ENCODE measurements around the gene RABEP1.

DNA sequence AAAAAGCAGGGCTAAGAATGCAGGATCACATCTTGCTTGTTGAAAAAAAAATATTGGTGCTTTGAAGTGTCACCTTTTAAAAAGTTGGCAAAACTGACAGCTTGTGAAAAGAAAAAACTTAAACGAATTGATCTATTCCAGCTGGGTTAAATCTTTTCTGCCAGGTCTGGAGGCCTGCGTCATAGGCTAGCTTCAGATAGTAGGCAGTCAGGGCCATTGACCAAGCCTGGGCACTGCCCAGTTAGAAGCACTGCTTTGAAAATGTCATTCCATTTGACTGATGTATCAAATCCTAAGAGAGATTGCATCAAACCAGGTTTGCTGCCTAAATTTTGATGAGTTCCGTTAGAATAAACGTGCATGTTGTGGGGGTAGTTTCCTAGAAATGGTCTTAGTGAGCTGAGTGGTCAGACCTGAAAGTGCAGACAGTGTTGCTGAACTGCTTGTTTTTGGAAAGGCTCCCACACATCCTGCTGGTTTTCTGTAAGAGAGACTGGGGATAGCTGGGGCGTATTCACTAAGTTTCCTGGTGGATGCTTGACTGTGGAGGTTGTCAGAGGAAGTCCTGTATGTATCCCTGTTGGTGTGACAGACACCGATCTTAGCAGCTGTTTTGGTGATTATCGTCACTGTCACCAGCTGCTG is 98.5 kb downstream of the RABEP1 start:
- TF ChIP-seq, protein P1, sequence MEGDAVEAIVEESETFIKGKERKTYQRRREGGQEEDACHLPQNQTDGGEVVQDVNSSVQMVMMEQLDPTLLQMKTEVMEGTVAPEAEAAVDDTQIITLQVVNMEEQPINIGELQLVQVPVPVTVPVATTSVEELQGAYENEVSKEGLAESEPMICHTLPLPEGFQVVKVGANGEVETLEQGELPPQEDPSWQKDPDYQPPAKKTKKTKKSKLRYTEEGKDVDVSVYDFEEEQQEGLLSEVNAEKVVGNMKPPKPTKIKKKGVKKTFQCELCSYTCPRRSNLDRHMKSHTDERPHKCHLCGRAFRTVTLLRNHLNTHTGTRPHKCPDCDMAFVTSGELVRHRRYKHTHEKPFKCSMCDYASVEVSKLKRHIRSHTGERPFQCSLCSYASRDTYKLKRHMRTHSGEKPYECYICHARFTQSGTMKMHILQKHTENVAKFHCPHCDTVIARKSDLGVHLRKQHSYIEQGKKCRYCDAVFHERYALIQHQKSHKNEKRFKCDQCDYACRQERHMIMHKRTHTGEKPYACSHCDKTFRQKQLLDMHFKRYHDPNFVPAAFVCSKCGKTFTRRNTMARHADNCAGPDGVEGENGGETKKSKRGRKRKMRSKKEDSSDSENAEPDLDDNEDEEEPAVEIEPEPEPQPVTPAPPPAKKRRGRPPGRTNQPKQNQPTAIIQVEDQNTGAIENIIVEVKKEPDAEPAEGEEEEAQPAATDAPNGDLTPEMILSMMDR (IDR thresholded peaks at IDR 0.05): no peak
- TF ChIP-seq POLR2A (IDR thresholded peaks at IDR 0.05): no peak

Measured in adrenal gland (tissue), 5 donors.